ENCODE data around the gene IFITM1.
"Not testable (repeated sequence)": the region's sequence is repeated elsewhere in the genome, so short reads cannot be mapped to it uniquely, and the experiment has no call there.

The IFITM1 gene

DNA sequence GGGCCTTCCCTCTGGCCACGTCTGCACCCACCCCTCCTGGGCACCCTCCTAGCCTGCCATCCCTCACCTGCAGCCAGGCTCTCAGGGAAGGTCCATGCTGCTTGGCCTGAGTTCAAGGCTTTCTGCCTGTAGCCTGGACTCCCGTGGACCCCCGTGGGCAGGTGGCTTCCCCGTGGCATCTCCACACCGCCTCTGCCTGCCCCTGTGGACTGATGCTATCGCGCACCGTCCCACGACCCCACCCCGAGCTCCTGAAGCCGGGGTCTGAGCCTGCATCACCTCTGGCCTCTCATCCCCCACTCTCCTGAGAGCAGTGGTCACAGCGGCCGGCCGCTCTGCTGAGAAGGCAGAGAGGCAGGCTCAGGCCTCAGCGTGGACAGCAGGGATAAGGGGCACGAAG lies 19.1 kb upstream of the IFITM1 start:
- no peak for DNase-seq

DNA sequence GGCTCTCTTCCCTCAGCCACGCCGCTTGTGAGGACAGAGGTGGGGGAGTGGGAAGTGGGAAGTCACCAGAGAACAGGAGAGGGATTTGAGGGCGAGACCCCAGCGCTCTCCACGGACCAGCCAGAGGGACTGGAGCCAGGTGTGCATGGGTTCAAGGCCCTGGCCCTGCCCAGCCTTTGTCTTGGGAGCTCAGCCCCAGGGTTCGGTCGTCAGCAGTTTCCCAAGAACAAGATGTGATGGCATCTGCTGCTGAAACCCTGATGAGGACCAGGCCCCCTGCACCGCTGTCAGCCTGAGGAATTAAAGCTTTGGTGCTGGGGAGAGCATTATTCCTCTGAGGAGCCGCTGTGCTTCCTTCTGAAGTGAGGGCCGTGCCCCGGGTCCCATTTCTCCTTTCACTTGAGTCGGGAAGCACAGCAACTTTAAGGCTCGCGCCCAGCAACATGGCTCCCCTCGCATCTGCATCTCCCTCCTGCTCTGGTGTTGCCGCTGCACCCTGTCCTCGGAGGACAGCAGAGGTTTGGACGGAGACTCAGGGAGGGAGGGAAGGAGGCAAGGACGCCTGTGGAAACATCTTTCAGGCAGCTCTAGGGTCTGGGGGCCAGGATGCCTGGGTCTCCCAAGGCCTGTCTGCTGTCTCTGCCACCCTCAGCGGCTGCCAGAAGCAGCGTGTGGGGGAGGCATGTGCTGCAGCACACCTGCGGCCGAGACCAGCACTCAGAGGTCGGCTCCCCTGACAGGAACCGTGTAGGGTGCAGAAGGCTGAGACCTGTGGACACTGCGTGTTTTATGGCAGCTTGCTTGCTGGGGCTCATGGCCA lies 18.3 kb upstream of the IFITM1 start:
- no peak for DNase-seq

DNA sequence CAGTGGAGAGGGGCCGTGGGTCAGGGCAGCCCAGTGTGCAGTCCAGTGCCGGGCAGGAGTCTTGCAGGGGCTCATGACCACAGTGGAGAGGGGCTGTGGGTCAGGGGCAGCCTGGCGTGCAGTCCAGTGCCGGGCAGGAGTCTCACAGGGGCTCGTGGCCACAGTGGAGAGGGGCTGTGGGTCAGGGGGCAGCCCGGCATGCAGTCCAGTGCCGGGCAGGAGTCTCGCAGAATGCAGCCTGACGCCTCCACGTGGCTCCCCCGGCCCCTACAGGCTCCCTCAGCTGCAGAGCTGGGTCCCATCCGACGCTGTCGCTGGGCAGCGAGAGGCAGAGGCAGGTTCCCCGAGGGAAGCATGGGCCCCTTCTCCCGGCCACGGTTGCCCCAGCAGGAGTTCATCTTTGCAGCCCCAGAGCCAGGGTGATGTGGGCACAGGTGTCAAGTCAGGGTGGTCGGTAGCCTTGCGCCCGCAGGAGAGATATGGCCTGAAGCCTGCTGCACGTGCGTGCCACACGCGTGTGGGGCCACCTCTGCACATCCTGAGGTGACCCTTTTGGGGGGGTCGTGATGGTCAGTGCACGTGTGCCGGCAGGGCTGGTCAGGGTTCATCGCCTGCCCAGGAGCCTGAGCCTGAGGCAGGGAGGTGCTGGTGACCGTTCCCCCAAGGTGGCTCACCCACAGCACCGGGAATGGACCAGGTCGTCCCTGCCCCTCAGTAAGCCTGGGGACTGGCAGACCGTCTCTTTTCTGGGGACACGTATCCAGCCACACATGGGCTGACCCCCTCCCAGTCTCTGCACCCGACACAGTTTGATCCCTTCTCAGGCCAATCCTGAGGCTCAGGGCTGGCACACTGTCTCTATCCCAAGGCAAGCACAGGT lies 17.4 kb upstream of the IFITM1 start:
- DNase-seq: no peak

DNA sequence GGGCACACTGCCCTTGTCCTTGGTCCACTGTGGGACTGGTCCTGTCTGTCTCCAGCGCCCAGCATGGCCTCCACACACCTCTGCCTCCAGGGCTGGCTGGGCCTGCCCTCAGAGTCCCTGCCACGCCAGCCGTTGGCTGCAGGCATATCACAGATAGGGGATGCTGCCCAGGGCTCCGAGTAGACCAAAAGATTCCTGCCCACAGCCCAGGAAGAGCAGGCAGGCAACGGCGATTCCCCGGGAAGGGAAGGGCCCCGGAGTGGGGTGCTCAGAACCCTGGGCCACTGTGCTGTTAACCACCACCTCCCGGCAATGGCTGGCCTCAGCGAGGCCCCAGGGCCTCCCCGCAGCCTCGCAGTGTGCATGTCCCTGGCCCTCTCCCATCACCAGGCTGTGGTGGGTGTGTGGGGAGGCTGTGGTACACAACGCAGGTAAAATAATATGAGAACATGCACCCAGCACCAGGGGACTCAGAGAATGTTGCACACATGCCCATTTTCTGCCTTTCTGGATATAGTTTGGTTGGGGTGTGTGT lies 16.7 kb upstream of the IFITM1 start:
- no peak for DNase-seq

DNA sequence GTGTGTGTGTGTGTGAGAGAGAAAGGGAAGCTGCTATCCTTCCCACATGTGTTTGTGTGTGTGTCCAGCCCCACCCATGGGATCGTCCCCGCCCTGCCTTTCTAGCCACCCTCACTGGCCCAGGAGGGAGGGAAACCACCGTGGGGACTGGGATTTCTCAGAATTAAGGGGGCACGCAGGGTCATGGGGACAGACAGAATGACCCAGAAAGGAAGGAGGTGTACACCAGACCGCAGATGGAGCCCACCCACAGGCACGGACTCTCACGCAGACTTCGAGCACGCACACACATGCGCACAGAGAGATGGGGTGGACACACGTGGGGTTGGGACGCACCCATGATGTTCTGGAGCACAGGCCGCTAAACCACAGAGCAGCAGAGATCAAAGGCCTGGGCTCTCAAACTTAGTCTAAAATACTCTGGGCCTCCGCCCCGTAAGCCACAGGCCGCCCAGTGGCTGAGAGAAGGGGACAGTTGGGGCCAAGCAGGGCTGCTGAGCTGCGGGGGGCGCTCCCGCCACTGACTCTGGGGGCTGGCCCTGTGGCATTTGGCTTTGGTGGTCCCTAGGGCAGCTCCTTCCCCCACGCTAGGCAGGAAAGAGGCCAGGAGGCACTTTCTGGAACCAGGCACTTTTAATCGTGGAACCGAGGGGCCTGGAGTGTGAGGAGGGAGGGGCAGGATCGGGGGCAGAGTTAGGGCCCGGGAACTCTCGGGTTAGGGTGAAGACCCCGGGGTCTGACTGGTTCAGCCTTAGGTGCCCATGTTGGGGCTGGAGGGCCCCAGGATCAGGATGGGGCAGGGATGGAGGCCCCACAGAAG lies 16.0 kb upstream of the IFITM1 start:
- DNase-seq: peak; percentile 49

DNA sequence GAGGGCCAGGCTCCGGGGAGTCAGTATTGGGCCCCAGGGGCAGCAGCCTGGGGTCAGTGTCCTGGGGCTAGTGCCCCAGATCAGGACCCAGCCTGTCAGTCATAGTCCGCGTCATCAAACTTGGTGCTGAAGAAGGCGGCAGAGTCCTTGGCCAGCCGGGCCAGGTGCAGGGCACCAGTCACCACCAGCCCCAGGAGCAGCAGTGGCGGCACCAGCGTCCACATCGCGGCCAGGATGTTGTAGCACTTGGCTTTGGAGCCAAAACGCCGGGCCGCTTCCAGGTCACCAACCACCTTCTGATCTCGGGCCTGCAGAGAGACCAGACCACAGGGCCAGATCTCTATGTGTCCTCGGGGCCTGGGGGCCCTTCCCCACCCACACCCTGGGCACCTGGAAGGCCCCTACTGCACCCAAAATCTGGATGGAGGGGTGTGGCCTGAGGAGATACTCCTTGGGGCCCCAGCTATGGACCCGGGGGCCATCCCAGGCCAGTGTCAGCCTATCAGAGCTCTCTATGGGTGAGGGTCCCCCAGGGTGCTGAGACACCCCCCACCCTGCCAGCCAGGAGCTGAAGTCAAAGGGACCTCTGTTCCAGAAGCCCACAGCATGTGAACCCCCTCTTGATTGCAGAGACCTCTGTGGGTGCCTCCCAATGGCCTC lies 15.3 kb upstream of the IFITM1 start:
- DNase-seq: no peak

DNA sequence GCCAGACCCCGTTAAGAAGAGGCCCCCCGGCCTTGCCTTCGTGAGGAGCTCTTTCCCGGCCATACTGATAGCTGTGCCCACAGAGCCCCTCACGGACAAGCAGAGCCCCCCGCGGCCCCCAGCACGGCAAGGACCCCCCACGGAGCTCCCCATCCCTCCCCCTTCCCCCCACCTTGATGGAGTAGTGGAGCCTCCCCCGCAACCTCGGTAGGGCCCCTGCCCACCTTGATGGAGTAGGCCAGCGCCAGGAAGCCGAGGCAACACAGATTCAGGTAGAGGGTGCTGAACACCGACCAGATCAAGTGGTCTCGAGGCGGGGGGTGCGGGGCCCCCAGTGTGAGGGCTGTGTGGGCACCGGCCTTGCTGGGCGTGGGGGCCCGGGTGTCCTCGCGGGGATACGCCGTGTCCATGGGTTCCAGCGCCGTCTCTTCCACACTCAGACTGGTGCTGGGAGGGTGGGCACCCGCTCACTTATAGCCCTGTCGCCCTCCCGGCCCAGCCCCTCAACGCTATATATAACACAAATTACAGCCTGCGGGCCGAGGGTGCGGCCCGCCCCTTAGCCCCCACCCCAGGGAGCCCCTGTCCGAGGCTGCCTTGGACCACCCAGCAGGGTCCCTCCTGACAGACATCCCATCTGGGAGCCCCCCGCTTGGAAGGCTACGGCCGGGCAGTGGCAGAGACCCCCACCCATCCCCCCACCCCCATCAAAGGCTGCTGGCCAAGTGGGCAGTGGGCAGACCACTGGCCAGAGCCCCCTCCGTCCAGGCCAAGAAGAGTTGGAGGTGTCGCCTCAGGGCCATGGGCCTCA lies 14.6 kb upstream of the IFITM1 start, which contains the start of gene IFITM5:
Gene IFITM5 (minus strand): TSS at position 446 of the 811 bp plus-strand sequence. CDS start 36 bp downstream, at position 410.
- DNase-seq: no peak

DNA sequence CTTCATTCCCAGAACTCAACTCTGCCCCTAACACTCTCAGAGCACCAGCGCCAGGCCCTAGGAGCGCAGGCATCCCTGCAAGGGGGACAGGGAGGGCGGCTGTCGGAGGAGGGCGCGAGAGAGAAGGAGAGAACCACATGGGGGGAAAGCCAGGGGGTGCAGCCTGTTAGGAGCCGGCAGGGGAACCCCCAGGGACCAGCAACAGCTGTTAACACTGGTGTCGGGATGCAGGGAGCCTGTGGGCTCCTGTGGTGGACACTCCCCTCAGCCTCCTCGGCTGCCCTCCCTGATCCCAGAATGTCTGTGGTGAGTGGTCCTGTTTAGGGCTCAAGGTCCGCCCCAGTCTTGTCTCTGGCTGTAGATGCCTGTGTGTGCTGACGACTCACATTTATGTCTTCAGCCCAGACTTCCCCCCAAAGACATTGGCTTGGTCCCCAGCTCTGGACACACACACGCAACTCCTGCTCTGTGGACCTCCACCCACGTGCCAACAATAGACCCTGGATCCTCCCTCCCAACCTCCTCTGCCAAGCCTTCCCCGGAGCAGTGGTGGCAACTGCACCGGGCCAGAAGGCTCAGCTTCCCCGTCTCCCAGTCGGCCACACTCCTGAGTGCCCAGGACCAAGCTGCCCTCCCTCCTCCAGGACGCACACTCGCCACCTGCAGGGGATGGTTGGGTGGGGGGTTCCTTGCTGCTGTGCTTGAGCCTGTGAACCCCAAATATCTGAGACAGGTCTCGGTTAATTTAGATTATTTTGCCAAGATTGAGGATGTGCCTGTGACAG lies 13.7 kb upstream of the IFITM1 start:
- no peak for DNase-seq

DNA sequence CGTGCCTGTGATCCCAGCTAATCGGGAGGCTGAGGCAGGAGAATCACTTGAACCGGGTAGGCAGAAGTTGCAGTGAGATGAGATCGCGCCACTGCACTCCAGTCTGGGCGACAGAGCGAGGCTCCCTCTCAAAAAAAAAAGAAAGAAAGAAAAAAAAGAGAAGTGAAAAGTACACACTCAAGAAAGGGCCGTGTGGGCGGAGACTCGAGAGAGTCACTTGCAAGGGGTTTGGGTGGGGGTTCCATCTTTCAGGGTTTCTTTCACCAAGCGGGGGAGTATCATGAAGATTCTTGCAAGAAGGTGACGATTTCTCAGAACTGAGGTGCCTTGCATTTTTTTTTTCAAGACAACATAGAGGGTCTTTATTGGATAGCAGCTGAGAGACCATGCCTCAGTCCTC lies 10.5 kb upstream of the IFITM1 start:
- peak; percentile 48 for DNase-seq

DNA sequence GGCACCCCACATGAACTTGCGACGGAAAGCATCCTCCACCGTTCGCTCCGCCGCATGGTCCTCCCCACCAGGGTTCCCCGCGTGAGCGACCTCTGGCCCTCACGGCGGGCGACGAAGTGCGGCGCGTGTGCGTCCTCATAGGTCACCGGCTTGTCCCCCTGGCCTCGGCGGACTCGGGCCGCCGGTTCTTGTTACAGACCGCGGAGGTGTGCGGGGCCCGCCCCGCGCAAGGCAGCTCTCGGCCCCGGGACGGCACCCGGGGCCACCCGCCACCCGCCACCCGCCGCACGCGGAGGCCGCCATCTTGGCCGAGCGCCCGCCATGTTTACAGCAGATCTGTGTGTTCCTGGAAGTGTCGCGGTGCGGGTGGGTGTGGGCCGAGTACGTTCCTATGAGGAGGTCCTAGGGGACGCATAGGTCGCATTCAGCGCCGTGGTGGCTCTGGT lies 9.8 kb upstream of the IFITM1 start:
- no peak for DNase-seq

DNA sequence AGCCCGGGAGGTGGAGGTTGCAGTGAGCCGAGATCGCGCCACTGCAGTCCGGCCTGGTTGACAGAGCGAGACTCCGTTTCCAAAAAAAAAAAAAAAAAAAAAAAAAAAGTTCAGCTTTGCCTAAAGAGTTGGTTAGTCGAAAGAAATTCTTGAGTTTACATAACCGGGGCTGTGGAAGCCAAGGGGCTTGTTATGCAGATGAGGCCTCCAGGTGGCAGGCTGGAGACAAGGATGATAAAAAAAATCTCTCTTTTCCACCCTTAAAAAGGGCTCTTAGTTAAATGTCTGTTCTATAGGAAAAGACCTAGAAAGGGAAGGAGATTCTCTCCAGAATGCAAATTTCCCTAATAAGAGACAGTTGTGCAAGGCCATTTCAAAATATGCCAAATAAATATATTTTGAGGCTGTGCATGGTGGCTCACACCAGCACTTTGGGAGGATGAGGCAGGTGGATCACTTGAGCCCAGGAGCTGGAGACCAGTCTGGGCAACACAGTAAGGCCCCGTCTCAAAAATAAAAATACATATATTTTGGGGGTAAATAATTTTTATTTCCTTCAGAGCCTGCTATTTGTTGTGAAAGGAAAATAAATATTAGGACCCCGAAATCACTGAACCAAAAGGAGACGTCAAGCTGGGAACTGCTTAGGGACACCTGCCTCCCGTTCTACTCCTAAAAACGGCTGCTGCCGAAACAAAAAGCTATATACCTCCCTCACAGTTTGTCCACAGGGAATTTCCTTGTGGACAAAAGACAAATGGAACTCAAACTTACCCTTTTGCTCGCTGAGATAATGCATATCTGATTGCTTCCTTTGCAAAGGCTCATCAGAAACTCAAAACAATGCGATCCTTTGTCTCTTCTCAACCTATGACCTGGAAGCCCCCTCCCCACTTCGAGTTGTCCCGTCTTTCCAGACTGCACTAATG lies 8.7 kb upstream of the IFITM1 start:
- peak; percentile 59 for DNase-seq

DNA sequence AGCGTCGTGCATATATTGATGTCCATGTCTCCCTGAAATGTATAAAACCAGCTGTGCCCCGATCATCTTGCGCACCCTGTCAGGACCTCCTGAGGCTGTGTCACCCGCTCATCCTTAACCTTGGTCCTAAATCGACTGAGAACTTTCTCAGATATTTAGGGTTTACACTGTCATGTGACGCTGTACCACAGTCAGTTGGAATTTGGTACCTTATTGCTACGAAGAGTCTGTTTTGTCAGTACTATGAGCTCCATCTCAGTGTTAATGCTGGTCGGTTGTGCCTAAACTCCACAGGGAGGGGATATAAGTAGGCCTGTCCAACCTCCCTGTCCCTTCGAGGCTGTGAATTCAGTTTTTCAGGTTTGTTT lies 8.0 kb upstream of the IFITM1 start:
- DNase-seq: no peak

DNA sequence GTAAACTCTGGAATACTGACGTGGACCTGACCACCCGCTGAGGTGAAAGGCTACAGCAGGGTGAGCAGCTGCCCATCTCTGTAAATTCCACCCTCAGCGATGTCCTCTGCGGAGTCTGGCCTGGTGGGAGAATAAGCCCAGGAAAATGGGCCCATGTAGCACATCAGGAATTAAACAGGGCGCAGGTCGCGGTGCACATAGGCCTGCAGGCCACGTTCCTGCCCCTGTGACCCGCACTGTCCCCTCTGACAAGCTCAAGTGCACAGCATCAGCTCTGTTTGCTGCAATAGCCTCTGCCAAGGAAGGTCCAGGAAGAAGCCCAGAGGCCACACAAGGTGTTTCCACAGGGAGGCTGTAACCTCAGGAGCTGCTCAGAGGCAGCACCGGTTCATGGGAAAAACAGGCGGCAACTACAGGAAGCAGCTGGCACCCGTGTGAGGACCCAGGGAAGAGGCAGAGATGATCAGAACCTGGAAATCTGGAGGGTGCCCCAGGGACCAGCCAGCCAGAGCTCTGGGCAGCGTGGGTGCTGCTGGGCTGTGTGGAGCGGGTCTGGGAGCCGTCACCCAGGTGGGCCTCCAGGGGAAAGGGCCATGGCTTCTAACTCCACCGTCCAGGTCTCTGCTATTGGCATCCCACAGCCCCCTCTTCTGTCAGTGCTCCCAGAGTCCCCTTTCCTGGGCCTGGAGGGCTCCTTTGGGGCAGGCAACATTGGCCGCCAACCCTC lies 7.0 kb upstream of the IFITM1 start:
- no peak for DNase-seq

DNA sequence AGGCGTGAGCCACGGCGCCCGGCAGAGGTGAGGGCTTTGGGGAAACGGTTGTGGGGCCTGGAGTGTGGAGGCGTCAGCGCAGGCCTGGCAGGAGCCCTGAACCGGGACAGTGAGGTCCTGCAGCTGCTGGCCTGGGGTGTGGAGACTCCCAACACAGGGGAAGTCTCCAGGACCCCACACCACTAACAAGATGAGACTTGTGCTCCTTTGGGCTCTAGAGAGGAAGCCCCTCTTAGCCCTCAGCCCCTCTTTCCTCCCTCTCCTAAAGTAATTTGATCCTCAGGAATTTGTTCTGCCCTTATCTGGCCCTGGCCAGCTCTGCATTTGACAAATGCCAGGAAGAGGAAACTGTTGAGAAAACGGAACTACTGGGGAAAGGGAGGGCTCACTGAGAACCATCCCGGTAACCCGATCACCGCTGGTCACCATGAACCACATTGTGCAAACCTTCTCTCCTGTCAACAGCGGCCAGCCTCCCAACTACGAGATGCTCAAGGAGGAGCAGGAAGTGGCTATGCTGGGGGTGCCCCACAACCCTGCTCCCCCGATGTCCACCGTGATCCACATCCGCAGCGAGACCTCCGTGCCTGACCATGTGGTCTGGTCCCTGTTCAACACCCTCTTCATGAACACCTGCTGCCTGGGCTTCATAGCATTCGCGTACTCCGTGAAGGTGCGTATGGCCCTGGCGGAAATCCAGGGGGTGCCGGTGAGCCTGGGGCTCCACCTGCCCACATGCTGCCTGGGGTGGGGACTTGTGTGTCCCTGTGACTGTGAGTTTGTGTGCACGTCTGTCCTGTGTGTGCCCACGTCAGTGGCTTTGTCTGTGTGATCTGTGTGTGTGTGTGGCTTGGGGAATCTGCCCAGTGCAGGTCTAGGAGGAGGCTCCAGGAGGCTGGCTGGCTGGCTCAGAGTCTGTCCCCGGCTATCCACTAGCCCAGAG lies 5.8 kb upstream of the IFITM1 start, which contains the start of gene IFITM2:
Gene IFITM2 (plus strand): TSS at position 51 of the 943 bp plus-strand sequence. CDS start 377 bp downstream, at position 428.
- DNase-seq: peak; percentile 88

DNA sequence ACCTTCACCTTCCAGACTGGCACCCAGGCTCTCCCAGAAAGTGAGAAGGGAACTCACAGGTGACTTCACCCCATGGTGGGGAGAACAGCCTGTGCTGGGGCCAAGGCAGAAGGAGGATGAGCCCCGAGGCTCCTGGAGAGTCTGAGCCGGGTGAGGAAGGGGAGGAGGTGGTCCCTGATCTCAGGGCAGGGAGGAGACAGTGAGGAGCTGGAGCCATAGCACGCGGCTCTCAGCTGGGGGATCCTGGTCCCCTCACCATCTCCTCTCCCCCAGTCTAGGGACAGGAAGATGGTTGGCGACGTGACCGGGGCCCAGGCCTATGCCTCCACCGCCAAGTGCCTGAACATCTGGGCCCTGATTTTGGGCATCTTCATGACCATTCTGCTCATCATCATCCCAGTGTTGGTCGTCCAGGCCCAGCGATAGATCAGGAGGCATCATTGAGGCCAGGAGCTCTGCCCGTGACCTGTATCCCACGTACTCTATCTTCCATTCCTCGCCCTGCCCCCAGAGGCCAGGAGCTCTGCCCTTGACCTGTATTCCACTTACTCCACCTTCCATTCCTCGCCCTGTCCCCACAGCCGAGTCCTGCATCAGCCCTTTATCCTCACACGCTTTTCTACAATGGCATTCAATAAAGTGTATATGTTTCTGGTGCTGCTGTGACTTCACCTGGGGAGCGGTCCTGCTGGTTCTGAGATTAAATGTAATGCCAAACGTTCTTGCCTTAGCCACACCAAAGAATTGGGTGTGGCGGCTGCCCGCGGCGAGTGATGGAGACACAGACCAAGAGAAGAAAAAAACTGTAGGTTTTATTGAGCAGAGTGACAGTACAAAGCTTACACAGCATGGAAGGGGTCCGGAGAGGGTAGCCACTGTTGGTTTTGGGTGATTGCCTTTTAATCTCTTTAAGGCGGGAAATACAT lies 4.8 kb upstream of the IFITM1 start:
- DNase-seq: not testable (repeated sequence)

DNA sequence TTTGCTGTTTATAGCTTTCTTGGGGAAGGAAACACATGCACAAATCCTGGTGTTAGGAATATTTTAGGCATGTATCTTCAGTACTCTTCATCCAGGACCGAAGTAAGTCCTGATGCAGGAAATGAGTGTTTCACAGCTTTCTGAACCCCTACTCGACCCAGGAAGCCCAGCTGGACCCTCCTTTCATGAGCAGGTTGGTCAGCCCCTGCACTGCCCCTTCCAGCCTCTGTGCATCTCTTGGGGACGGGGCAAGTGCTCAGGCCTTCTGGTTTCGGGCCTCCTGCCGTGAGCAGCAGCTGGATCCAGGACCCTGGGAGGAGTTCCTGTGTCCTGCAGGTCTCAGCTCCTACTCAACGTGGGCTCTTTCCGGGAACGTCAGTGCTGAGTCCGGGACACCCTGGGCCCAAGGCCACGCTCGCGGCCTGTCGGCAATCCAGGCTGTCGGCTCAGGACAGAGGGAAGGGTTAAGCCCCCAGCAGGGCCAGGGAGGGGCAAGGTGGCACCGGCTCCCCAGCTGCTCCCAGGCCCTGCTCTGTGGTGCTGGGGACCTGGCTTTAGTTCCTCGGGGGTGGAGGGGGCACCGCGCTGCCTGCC lies 3.8 kb upstream of the IFITM1 start:
- not testable (repeated sequence) for DNase-seq
